K562 (cell line): Measurements from ENCODE around the gene NTN1. TPM values are rescaled to one million over a fixed set of nuclear protein-coding genes. Genes with fewer than 3 reads are reported as not detected.

ENCODE experiments used
- CBX8 ChIP-seq: fragments of 200-600 bp; sonication (generic); IDR thresholded peaks from 2 replicates; pipeline ENCODE4 v1.6.1; 2012; ENCODE audit warnings: borderline replicate concordance, mixed run types, low read depth, mild to moderate bottlenecking, moderate library complexity, mixed read lengths, low read length, control low read depth, inconsistent platforms; ENCODE audit not compliant: poor library complexity, severe bottlenecking; ENCODE audit errors: extremely low read depth
- CHD7 ChIP-seq: fragments of 200-600 bp; sonication (generic); IDR thresholded peaks from one replicate; pipeline ENCODE4 v1.6.1; 2012; ENCODE audit warnings: mild to moderate bottlenecking, low read depth, low read length, inconsistent platforms
- DLX4 ChIP-seq: fragments of 250-450 bp; sonication (Bioruptor Pico); IDR thresholded peaks from 2 replicates; pipeline ENCODE4 v1.6.1; 2021; ENCODE audit warnings: mild to moderate bottlenecking
- HNRNPK ChIP-seq: fragments of 200-400 bp; formaldehyde crosslinking; IDR thresholded peaks from one replicate; pipeline ENCODE4 v1.6.1; 2018; ENCODE audit warnings: mild to moderate bottlenecking, low read depth, low read length; ENCODE audit not compliant: poor library complexity, severe bottlenecking
- ILF3 ChIP-seq: fragments of 450-650 bp; IDR thresholded peaks from 2 replicates; pipeline ENCODE4 v1.6.1; 2018; ENCODE audit warnings: antibody characterized with exemption, mild to moderate bottlenecking, moderate library complexity, borderline replicate concordance
- MAFF ChIP-seq: IDR thresholded peaks from 2 replicates; pipeline ENCODE4 v1.6.1; 2012; ENCODE audit warnings: low read length, improper control_type of control experiment
- NCOA2 ChIP-seq, 2 experiments: fragments of 450-650 bp; IDR thresholded peaks; 2 replicates each; pipeline ENCODE4 v1.6.1; 2018; ENCODE audit warnings: mild to moderate bottlenecking in 2 of 2, moderate library complexity in 1 of 2; ENCODE audit not compliant: partially characterized antibody in 2 of 2
- UBTF ChIP-seq, 2 experiments: IDR thresholded peaks; 2 replicates each; pipeline ENCODE4 v1.6.1; 2012; ENCODE audit warnings: improper control_type of control experiment in 2 of 2, low read depth in 2 of 2, low read length in 2 of 2, borderline replicate concordance in 1 of 2
- ZNF444 ChIP-seq: fragments of 250-450 bp; sonication (Bioruptor Pico); IDR thresholded peaks from 2 replicates; pipeline ENCODE4 v1.4.0; 2020; ENCODE audit warnings: mild to moderate bottlenecking, moderate library complexity
- polyA plus RNA-seq, 8 experiments: library from polyadenylated mRNA; depleted of rRNA in 4 of 8; stranded (reverse) in 5 of 8; unstranded in 3 of 8; fragments of >200 nt; fragmentation: Nextera tagmentation in 2 of 8; fragmentation: Illumina TruSeq in 1 of 8; extraction: Ambion mirVana in 2 of 8; extraction: Trizol in 1 of 8; gene quantifications; 2 replicates each; pipeline versions ENCODE4 v1.2.1 to v1.2.3, GENCODE V29; 2011 to 2014; ENCODE audit warnings: inconsistent platforms in 1 of 8, missing spikeins in 1 of 8
- total RNA-seq, 7 experiments: library from RNA; depleted of rRNA in 6 of 7; stranded (reverse); fragments of >200 nt in 6 of 7; fragmentation: Illumina TruSeq in 2 of 7; extraction: Trizol in 2 of 7; gene quantifications; 2 replicates each; pipeline versions ENCODE4 v1.2.1 to v1.2.3, GENCODE V29; 2011 to 2021; ENCODE audit warnings: low replicate concordance in 1 of 7

NTN1 gene
- total and polyA plus RNA-seq, 9 of the 15 experiments (the other 6 are each of a cell fraction or from before 2014, with no cell fraction given) = 0.02 TPM; not detected in 8

GRCh38 chr17:9148905-9149525 lies 127.7 kb downstream of the NTN1 start (continued):
- TF ChIP-seq CHD7 = no peak
- no peak for TF ChIP-seq HNRNPK
- TF ChIP-seq ZNF444 = no peak
- no peak for TF ChIP-seq CBX8
- TF ChIP-seq DLX4 (CRISPR knock-in tag) = no peak
- no peak for TF ChIP-seq ILF3
- TF ChIP-seq NCOA2 (IDR thresholded peaks at IDR 0.05; ENCODE audit: partially characterized antibody in 2 of 2) = no peak
- TF ChIP-seq MAFF = no peak
- no peak for TF ChIP-seq UBTF (IDR thresholded peaks at IDR 0.05; ENCODE audit: borderline replicate concordance in 1 of 2, low read depth in 2 of 2, low read length in 2 of 2)
